H1 (cell line): ENCODE data around the gene GALNT11. TPM values are rescaled to one million over a fixed set of nuclear protein-coding genes. Genes with fewer than 3 reads are reported as not detected.

ENCODE experiments used
- CTCF ChIA-PET: fragments of 300-600 bp; sonication (Branson Sonifier 250); formaldehyde crosslinking; loops from one replicate; lab custom pipeline; 2021; ENCODE audit not compliant: partially characterized antibody; lab: Charles Lee
- POLR2A ChIA-PET: fragments of 300-600 bp; sonication (Branson Sonifier 250); formaldehyde crosslinking; loops from one replicate; lab custom pipeline; 2021; ENCODE audit warnings: inconsistent platforms; ENCODE audit not compliant: partially characterized antibody; lab: Charles Lee
- DNase-seq, 2 experiments: peaks; one replicate each; pipeline versions ENCODE4 v3.0.0 to v3.0.0-alpha.2; 2010 to 2022; ENCODE audit warnings: low spot score in 2 of 2, low read depth in 1 of 2, mixed read lengths in 1 of 2
- FAIRE-seq: peaks from 2 replicates; lab custom pipeline; 2011; peaks lifted over from hg19 to GRCh38; lab: Jason Lieb, UNC
- H2AFZ ChIP-seq: 2 replicates; pipeline ENCODE4 v1.8.1; 2012; ENCODE audit warnings: low read length, inconsistent platforms
- H2AK5ac ChIP-seq: 2 replicates; pipeline ENCODE4 v1.6.1; 2013; ENCODE audit warnings: low read depth, low read length
- H2BK120ac ChIP-seq: replicated peaks from 2 replicates; pipeline ENCODE3; 2013; ENCODE audit warnings: low read depth, low read length, inconsistent platforms
- H2BK12ac ChIP-seq: 2 replicates; pipeline ENCODE4 v1.6.1; 2013; ENCODE audit warnings: low read depth, low read length
- H2BK15ac ChIP-seq: 2 replicates; pipeline ENCODE4 v1.6.1; 2013; ENCODE audit warnings: low read length
- H2BK20ac ChIP-seq: 2 replicates; pipeline ENCODE4 v1.6.1; 2013; ENCODE audit warnings: low read length
- H2BK5ac ChIP-seq: 2 replicates; pipeline ENCODE4 v1.6.1; 2013; ENCODE audit warnings: low read depth, low read length
- H3K14ac ChIP-seq: 2 replicates; pipeline ENCODE4 v1.6.1; 2013; ENCODE audit warnings: inconsistent platforms; ENCODE audit not compliant: insufficient read length
- H3K18ac ChIP-seq: 2 replicates; pipeline ENCODE4 v1.6.1; 2013; ENCODE audit warnings: low read length; ENCODE audit errors: extremely low read depth
- H3K23ac ChIP-seq: 2 replicates; pipeline ENCODE4 v1.6.1; 2013; ENCODE audit warnings: inconsistent platforms; ENCODE audit not compliant: insufficient read length
- H3K23me2 ChIP-seq: 2 replicates; pipeline ENCODE4 v1.6.1; 2013; ENCODE audit warnings: low read depth, low read length
- H3K27ac ChIP-seq: 2 replicates; pipeline ENCODE4 v1.6.1; 2011; ENCODE audit warnings: low read depth, low read length, inconsistent platforms
- H3K27me3 ChIP-seq, 4 experiments: replicated peaks in 1 of 4; 1 replicate in 1 of 4; 2 replicates in 3 of 4; pipeline versions ENCODE4 v1.6.1 to v1.8.1; 2011 to 2013; ENCODE audit warnings: low read length in 3 of 4, mild to moderate bottlenecking in 3 of 4, inconsistent platforms in 2 of 4, mixed read lengths in 2 of 4, moderate library complexity in 1 of 4; ENCODE audit not compliant: control insufficient read depth in 3 of 4, insufficient read depth in 3 of 4; ENCODE audit errors: extremely low read depth in 1 of 4
- H3K36me3 ChIP-seq, 4 experiments: 2 replicates each; pipeline versions ENCODE4 v1.6.1 to v1.8.1; 2011 to 2013; ENCODE audit warnings: mild to moderate bottlenecking in 4 of 4, low read length in 3 of 4, moderate library complexity in 2 of 4, control low read depth in 1 of 4, inconsistent platforms in 1 of 4; ENCODE audit not compliant: insufficient read depth in 4 of 4, control insufficient read depth in 2 of 4
- H3K4ac ChIP-seq: replicated peaks from 2 replicates; pipeline ENCODE3; 2013; ENCODE audit warnings: low read length, low read depth, mixed read lengths, inconsistent platforms; ENCODE audit not compliant: insufficient read length
- H3K4me1 ChIP-seq, 4 experiments: replicated peaks in 1 of 4; 1 replicate in 1 of 4; 2 replicates in 3 of 4; pipeline versions ENCODE4 v1.6.1 to v1.8.1; 2011 to 2013; ENCODE audit warnings: low read length in 3 of 4, inconsistent platforms in 2 of 4, mixed read lengths in 1 of 4; ENCODE audit not compliant: insufficient read depth in 4 of 4, control insufficient read depth in 3 of 4
- H3K4me2 ChIP-seq, 2 experiments: 2 replicates each; pipeline versions ENCODE4 v1.6.1 to v1.8.1; 2011 to 2013; ENCODE audit warnings: low read depth in 2 of 2, low read length in 2 of 2, control low read depth in 1 of 2, inconsistent platforms in 1 of 2, mild to moderate bottlenecking in 1 of 2; ENCODE audit not compliant: insufficient read depth in 1 of 2
- H3K4me3 ChIP-seq, 4 experiments: fragments of 200-600, 300-600 bp in 1 of 4; sonication (generic), shearing (Covaris generic), sonication (Bioruptor Twin) in 1 of 4; 2 replicates each; pipeline versions ENCODE4 v1.5.1 to v1.8.1; 2011 to 2016; ENCODE audit warnings: low read length in 4 of 4, low read depth in 3 of 4, control low read depth in 2 of 4, inconsistent platforms in 2 of 4, mild to moderate bottlenecking in 2 of 4, mixed read lengths in 1 of 4, moderate library complexity in 1 of 4; ENCODE audit not compliant: insufficient read depth in 2 of 4; ENCODE audit errors: extremely low read depth in 1 of 4
- H3K56ac ChIP-seq: replicated peaks from 2 replicates; pipeline ENCODE3; 2013; ENCODE audit warnings: low read depth, mild to moderate bottlenecking, mixed read lengths, low read length, inconsistent platforms; ENCODE audit not compliant: insufficient read length
- H3K79me1 ChIP-seq: 2 replicates; pipeline ENCODE4 v1.6.1; 2013; ENCODE audit warnings: low read depth, low read length, control low read depth
- H3K79me2 ChIP-seq, 2 experiments: 2 replicates each; pipeline versions ENCODE4 v1.6.1 to v1.8.1; 2012 to 2013; ENCODE audit warnings: low read length in 2 of 2, mild to moderate bottlenecking in 2 of 2, inconsistent platforms in 1 of 2; ENCODE audit not compliant: insufficient read depth in 2 of 2, control insufficient read depth in 1 of 2
- H3K9ac ChIP-seq, 4 experiments: replicated peaks in 1 of 4; 1 replicate in 1 of 4; 2 replicates in 3 of 4; pipeline versions ENCODE4 v1.6.1 to v1.8.1; 2011 to 2013; ENCODE audit warnings: low read depth in 3 of 4, low read length in 3 of 4, control low read depth in 2 of 4, mild to moderate bottlenecking in 2 of 4, moderate library complexity in 2 of 4, inconsistent platforms in 1 of 4; ENCODE audit errors: extremely low read depth in 1 of 4
- H3K9me3 ChIP-seq, 2 experiments: 2 replicates each; pipeline versions ENCODE4 v1.6.1 to v1.8.1; 2012 to 2013; ENCODE audit warnings: mild to moderate bottlenecking in 2 of 2, moderate library complexity in 2 of 2, control low read depth in 1 of 2, inconsistent platforms in 1 of 2, low read depth in 1 of 2, low read length in 1 of 2, mixed read lengths in 1 of 2; ENCODE audit not compliant: insufficient read depth in 2 of 2
- H4K20me1 ChIP-seq, 2 experiments: replicated peaks in 1 of 2; 2 replicates each; pipeline versions ENCODE3 to v1.8.1; 2011 to 2013; ENCODE audit warnings: inconsistent platforms in 2 of 2, low read length in 2 of 2, mild to moderate bottlenecking in 1 of 2; ENCODE audit not compliant: insufficient read depth in 2 of 2, control insufficient read depth in 1 of 2
- H4K5ac ChIP-seq: 2 replicates; pipeline ENCODE4 v1.6.1; 2013; ENCODE audit warnings: low read length, low read depth, mixed read lengths, inconsistent platforms; ENCODE audit not compliant: insufficient read length
- H4K8ac ChIP-seq: 2 replicates; pipeline ENCODE4 v1.8.0; 2013; ENCODE audit warnings: mild to moderate bottlenecking, moderate library complexity, low read length, inconsistent platforms; ENCODE audit not compliant: insufficient read depth; ENCODE audit errors: extremely low read depth
- H4K91ac ChIP-seq: replicated peaks from 2 replicates; pipeline ENCODE3; 2013; ENCODE audit warnings: low read length, mixed read lengths, inconsistent platforms; ENCODE audit not compliant: insufficient read length
- CTBP2 ChIP-seq: IDR thresholded peaks from 2 replicates; pipeline ENCODE4 v1.7.0; 2011; ENCODE audit warnings: borderline replicate concordance, mild to moderate bottlenecking, moderate library complexity, mixed read lengths, low read length; ENCODE audit not compliant: insufficient read depth, insufficient read length
- EP300 ChIP-seq, 2 experiments: IDR thresholded peaks; 1 replicate in 1 of 2; 2 replicates in 1 of 2; pipeline ENCODE4 v1.6.1; 2011 to 2012; ENCODE audit warnings: low read depth in 2 of 2, low read length in 2 of 2, mild to moderate bottlenecking in 2 of 2, borderline replicate concordance in 1 of 2, inconsistent platforms in 1 of 2, moderate library complexity in 1 of 2
- KDM1A ChIP-seq: fragments of 200-600, 300-600 bp; sonication (generic); IDR thresholded peaks from 2 replicates; pipeline ENCODE4 v1.7.1; 2016; ENCODE audit warnings: mild to moderate bottlenecking, low read length, borderline replicate concordance
- SP4 ChIP-seq: IDR thresholded peaks from 2 replicates; pipeline ENCODE4 v1.6.1; 2012; ENCODE audit warnings: low read length, inconsistent platforms
- TAF7 ChIP-seq: optimal IDR thresholded peaks from 2 replicates; pipeline ENCODE3; 2011; ENCODE audit warnings: low read depth, mild to moderate bottlenecking, inconsistent platforms, low read length, moderate library complexity, borderline replicate concordance
- WGBS, 2 experiments: shearing (Covaris generic) in 1 of 2; methylation state at CpG; one replicate each; pipeline versions ENCODE4 v1.1.6 to v1.1.7; 2013 to 2015; ENCODE audit warnings: low lambda C conversion rate in 2 of 2, mixed read lengths in 2 of 2, inconsistent platforms in 1 of 2, low coverage in 1 of 2, missing lambda C conversion rate in 1 of 2; ENCODE audit not compliant: insufficient replicate concordance in 2 of 2, insufficient coverage in 1 of 2, insufficient read length in 1 of 2; ENCODE audit errors: extremely low coverage in 1 of 2, missing lambda C conversion rate in 1 of 2; 5-methylcytosine and 5-hydroxymethylcytosine counted together
- polyA plus RNA-seq, 7 experiments: library from polyadenylated mRNA; depleted of rRNA in 3 of 7; stranded (reverse) in 5 of 7; unstranded in 2 of 7; fragments of >200 nt in 5 of 7; fragments of 200-250 nt in 2 of 7; gene quantifications; 1 replicate in 5 of 7; 2 replicates in 1 of 7; 4 replicates in 1 of 7; pipeline versions ENCODE4 v1.2.1 to v1.2.3, GENCODE V29; 2011 to 2013; ENCODE audit warnings: missing spikeins in 2 of 7, mixed read lengths in 2 of 7
- total RNA-seq: library from RNA; stranded (reverse); fragmentation: NEBNext Ultra II Directional; extraction: Animal tissue kit (Norgen Biotek cat#: 25700); gene quantifications from 2 replicates; pipeline ENCODE4 v1.2.1, GENCODE V29; 2021

Gene GALNT11
- total and polyA plus RNA-seq, 2 of the 8 experiments (the other 6 are each of a cell fraction or from before 2014, with no cell fraction given), result 20.5 to 23.2 TPM

DNA sequence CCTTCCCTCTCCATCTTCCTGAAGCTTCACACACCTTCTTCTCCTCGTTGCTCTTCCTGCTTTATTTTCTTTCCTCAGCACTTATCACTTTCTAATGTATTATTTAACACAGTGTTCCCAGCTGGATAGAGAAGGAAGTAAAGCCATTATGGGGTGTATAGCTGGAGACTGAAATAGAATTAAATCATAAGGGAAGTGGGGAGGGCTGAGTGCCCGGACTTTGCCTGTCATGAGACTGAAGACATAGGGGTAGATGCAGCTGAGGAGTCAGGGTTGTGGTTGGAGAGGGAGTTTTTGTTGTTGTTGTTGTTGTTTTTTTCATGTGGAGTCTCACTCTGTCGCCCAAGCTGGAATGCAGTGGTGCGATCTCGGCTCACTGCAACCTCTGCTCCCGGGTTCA lies 65.3 kb downstream of the GALNT11 start:
- Histone ChIP-seq H2BK12ac (no peak overlapping the region), H3K14ac (no peak overlapping the region), H3K56ac (no peak overlapping the region), H3K18ac (no peak overlapping the region), H3K9me3 (peaks cover 0 to 6% of the 10 kb centered on the region in 2 experiments; a peak in 1 of 4 replicates), H3K27me3 (no peaks in the 10 kb centered on the region), H3K9ac (no peak overlapping the region), H3K4ac (no peak overlapping the region), H3K4me3 (no peak overlapping the region), H3K79me2 (peaks cover 0 to 8% of the 10 kb centered on the region in 2 experiments; a peak in 1 of 4 replicates), H2BK5ac (no peak overlapping the region), H2AK5ac (no peak overlapping the region), H3K36me3 (peaks cover 0 to 5% (median 0%) of the 10 kb centered on the region in 4 experiments; a peak in 2 of 8 replicates), H2BK120ac (no peak overlapping the region), H3K23ac (no peak overlapping the region), H3K4me1 (peaks cover 0 to 2% (median 0%) of the 10 kb centered on the region in 4 experiments; a peak in 1 of 7 replicates), H4K91ac (no peak overlapping the region), H3K27ac (no peak overlapping the region), H3K23me2 (no peaks in the 10 kb centered on the region), H4K20me1 (peaks cover 0 to 2% of the 10 kb centered on the region in 2 experiments), H3K79me1 (no peaks in the 10 kb centered on the region; the same call in 1 of the 2 replicates), H4K8ac (no peak overlapping the region), H4K5ac (no peak overlapping the region), H2BK15ac (no peak overlapping the region), H2AFZ (no peak overlapping the region), H2BK20ac (no peak overlapping the region), H3K4me2 (no peak overlapping the region)
- no peak for DNase-seq
- ChIA-PET POLR2A (no interaction called here), CTCF (interaction anchor here (1.5 to 1.9 kb wide), 4 partner anchors 12 to 65 kb away, joined by 3 to 7 read pairs (median 4); no protein-coding TSS in a partner anchor)
- FAIRE-seq, result no peak
- 88% methylated on average over 6 of the region's 6 CpGs; no CpG with 5 or more reads in 1 of the 2 experiments for WGBS, 2 experiments
- TF ChIP-seq KDM1A (no peak), CTBP2 (no peak), TAF7 (no peak), EP300 (IDR thresholded peaks at IDR 0.05; ENCODE audit: borderline replicate concordance in 1 of 2, low read depth in 2 of 2, low read length in 2 of 2) (no peak), SP4 (no peak)
